Measurements from ENCODE around the gene SCRT2.

DNA sequence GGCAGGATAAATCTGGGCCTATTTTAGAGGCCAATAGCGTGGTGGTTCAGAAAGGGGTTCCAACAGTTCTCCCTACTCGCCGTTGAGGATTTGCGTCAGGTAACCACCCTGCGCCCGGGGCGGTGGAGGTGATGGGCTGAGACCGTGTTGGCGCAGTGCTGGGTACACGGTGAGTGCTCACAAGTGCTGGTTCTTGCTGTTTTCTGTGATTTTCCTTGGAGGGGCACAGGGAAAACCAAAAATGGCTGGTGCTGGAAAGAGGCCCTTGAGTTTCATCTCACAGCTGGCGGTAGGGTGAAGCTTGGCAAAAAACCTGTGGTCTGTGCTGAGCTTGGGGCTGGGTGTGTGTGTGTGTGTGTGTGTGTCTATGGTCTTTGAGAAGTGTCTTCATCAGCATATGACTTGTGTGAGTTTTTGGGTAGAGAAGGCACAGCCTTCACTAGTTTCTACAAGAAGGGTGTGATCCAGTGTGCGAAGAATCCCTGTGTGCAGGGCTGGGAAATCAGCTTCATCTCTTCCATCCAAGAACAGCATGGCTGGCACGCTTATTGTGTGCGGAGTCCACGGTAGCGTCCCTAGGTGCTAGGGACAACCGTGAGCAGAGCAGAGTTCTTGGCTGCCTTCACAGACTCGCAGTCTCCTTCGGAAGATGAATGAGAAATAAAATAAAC lies 35.3 kb upstream of the SCRT2 start:
- TF ChIP-seq CTCF (IDR thresholded peaks at IDR 0.05 in 8 of 11, conservative IDR thresholded peaks at IDR 0.05 in 3 of 11) (no peak), POLR2A (IDR thresholded peaks at IDR 0.05) (no peak), POLR2AphosphoS5 (IDR thresholded peaks at IDR 0.05) (no peak)

Data from spleen (tissue), 7 donors.